ACC112 (cell line): ENCODE results near the gene LBR.

Experiments used
- H2AFZ ChIP-seq: fragments of 200-600 bp; sonication (generic); one replicate; pipeline ENCODE4 v1.6.0; 2017; ENCODE audit warnings: antibody characterized with exemption, low read length; ENCODE audit not compliant: unreplicated experiment
- H3K27ac ChIP-seq: fragments of 200-600 bp; sonication (generic); 2 replicates; pipeline ENCODE4 v1.5.1; 2014; ENCODE audit warnings: low read depth, mild to moderate bottlenecking, antibody characterized with exemption, low read length, moderate library complexity
- H3K27me3 ChIP-seq: fragments of 200-600 bp; sonication (generic); 2 replicates; pipeline ENCODE4 v1.6.1; 2014; ENCODE audit warnings: mild to moderate bottlenecking, antibody characterized with exemption, low read length, moderate library complexity, mixed read lengths; ENCODE audit not compliant: insufficient read depth
- H3K36me3 ChIP-seq: fragments of 200-600 bp; sonication (generic); 2 replicates; pipeline ENCODE4 v1.6.1; 2016; ENCODE audit warnings: mild to moderate bottlenecking, antibody characterized with exemption, low read length, moderate library complexity, mixed read lengths; ENCODE audit not compliant: insufficient read depth
- H3K4me1 ChIP-seq: fragments of 200-600 bp; sonication (generic); one replicate; pipeline ENCODE4 v1.6.1; 2016; ENCODE audit warnings: low read length, mixed read lengths; ENCODE audit not compliant: insufficient read depth, unreplicated experiment, control insufficient read depth
- H3K4me3 ChIP-seq: fragments of 200-600 bp; sonication (generic); 2 replicates; pipeline ENCODE4 v1.5.1; 2014; ENCODE audit warnings: mild to moderate bottlenecking, low read depth, low read length
- H3K79me2 ChIP-seq: fragments of 200-600 bp; sonication (generic); one replicate; pipeline ENCODE4 v1.6.0; 2016; ENCODE audit warnings: low read length; ENCODE audit not compliant: control insufficient read depth, unreplicated experiment, insufficient read depth

LBR gene

GRCh38 chr1:225450491-225451191, 22.8 kb upstream of the LBR start:
- Histone ChIP-seq H3K27ac (no peak overlapping the region), H3K4me3 (no peak overlapping the region), H3K79me2 (no peaks in the 10 kb centered on the region), H2AFZ (no peak overlapping the region), H3K4me1 (peaks cover 33% of the 10 kb centered on the region), H3K36me3 (no peaks in the 10 kb centered on the region), H3K27me3 (0 out of 2 replicates have a peak, but pooled peaks cover 4% of the 10 kb centered on the region)

GRCh38 chr1:225449774-225450173, 21.9 kb upstream of the LBR start:
- H3K27ac ChIP-seq = no peak overlapping the region
- H3K79me2 ChIP-seq = no peaks in the 10 kb centered on the region
- no peaks in the 10 kb centered on the region for H3K36me3 ChIP-seq
- H2AFZ ChIP-seq = no peak overlapping the region
- H3K4me3 ChIP-seq = no peak overlapping the region
- 0 out of 2 replicates have a peak, but pooled peaks cover 4% of the 10 kb centered on the region for H3K27me3 ChIP-seq
- peaks cover 34% of the 10 kb centered on the region for H3K4me1 ChIP-seq

- Histone ChIP-seq H3K27me3 (0 out of 2 replicates have a peak, but pooled peaks cover 4% of the 10 kb centered on the region), H2AFZ (no peak overlapping the region), H3K4me3 (no peak overlapping the region), H3K27ac (no peak overlapping the region), H3K4me1 (peaks cover 28% of the 10 kb centered on the region), H3K36me3 (no peaks in the 10 kb centered on the region), H3K79me2 (no peaks in the 10 kb centered on the region)
These were observed 21.4 kb upstream of the LBR start for GRCh38 chr1:225449261-225449660.

GRCh38 chr1:225448146-225448805, 20.4 kb upstream of the LBR start:
- Histone ChIP-seq H3K27ac (no peak overlapping the region), H3K36me3 (no peaks in the 10 kb centered on the region), H3K4me3 (no peak overlapping the region), H3K27me3 (0 out of 2 replicates have a peak, but pooled peaks cover 4% of the 10 kb centered on the region), H3K79me2 (no peaks in the 10 kb centered on the region), H3K4me1 (peaks cover 24% of the 10 kb centered on the region), H2AFZ (no peak overlapping the region)

- H2AFZ ChIP-seq = no peak overlapping the region
- H3K27me3 ChIP-seq = 0 out of 2 replicates have a peak, but pooled peaks cover 4% of the 10 kb centered on the region
- no peak overlapping the region for H3K4me3 ChIP-seq
- H3K4me1 ChIP-seq = peaks cover 25% of the 10 kb centered on the region
- no peaks in the 10 kb centered on the region for H3K36me3 ChIP-seq
- H3K79me2 ChIP-seq = no peaks in the 10 kb centered on the region
- H3K27ac ChIP-seq = no peak overlapping the region
These were observed 19.8 kb upstream of the LBR start for GRCh38 chr1:225447650-225448089.

GRCh38 chr1:225446981-225447615, 19.3 kb upstream of the LBR start:
- Histone ChIP-seq H3K4me1 (peaks cover 25% of the 10 kb centered on the region), H3K27me3 (0 out of 2 replicates have a peak, but pooled peaks cover 4% of the 10 kb centered on the region), H3K79me2 (no peaks in the 10 kb centered on the region), H3K27ac (no peak overlapping the region), H2AFZ (no peak overlapping the region), H3K4me3 (no peak overlapping the region), H3K36me3 (no peaks in the 10 kb centered on the region)

- Histone ChIP-seq H3K27me3 (0 out of 2 replicates have a peak, but pooled peaks cover 4% of the 10 kb centered on the region), H3K79me2 (no peaks in the 10 kb centered on the region), H3K4me3 (no peak overlapping the region), H3K4me1 (peaks cover 25% of the 10 kb centered on the region), H3K27ac (no peak overlapping the region), H2AFZ (no peak overlapping the region), H3K36me3 (no peaks in the 10 kb centered on the region)
These were observed 18.7 kb upstream of the LBR start for GRCh38 chr1:225446595-225446960.

GRCh38 chr1:225445639-225446594, 18.1 kb upstream of the LBR start:
- Histone ChIP-seq H3K4me3 (no peak overlapping the region), H3K36me3 (no peaks in the 10 kb centered on the region), H3K79me2 (no peaks in the 10 kb centered on the region), H3K27ac (no peak overlapping the region), H2AFZ (no peak overlapping the region), H3K4me1 (peaks cover 25% of the 10 kb centered on the region), H3K27me3 (0 out of 2 replicates have a peak, but pooled peaks cover 4% of the 10 kb centered on the region)

GRCh38 chr1:225442123-225442505, 14.3 kb upstream of the LBR start:
- Histone ChIP-seq H2AFZ (peak overlapping the region; percentile 53), H3K4me3 (no peak overlapping the region), H3K79me2 (no peaks in the 10 kb centered on the region), H3K27me3 (no peaks in the 10 kb centered on the region), H3K36me3 (no peaks in the 10 kb centered on the region), H3K27ac (no peak overlapping the region), H3K4me1 (peaks cover 15% of the 10 kb centered on the region)
